GM18499 (cell line): ENCODE results near the gene C6orf47.
"Not testable (repeated sequence)": the region's sequence is repeated elsewhere in the genome, so short reads cannot be mapped to it uniquely, and the experiment has no call there.

ENCODE experiments used
- ATAC-seq: cut with Tn5 transposase; IDR thresholded peaks from one replicate; pipeline ENCODE4 v1.9.1; 2021; ENCODE audit warnings: moderate number of reproducible peaks; ENCODE audit not compliant: insufficient read depth, unreplicated experiment

C6orf47 gene

DNA sequence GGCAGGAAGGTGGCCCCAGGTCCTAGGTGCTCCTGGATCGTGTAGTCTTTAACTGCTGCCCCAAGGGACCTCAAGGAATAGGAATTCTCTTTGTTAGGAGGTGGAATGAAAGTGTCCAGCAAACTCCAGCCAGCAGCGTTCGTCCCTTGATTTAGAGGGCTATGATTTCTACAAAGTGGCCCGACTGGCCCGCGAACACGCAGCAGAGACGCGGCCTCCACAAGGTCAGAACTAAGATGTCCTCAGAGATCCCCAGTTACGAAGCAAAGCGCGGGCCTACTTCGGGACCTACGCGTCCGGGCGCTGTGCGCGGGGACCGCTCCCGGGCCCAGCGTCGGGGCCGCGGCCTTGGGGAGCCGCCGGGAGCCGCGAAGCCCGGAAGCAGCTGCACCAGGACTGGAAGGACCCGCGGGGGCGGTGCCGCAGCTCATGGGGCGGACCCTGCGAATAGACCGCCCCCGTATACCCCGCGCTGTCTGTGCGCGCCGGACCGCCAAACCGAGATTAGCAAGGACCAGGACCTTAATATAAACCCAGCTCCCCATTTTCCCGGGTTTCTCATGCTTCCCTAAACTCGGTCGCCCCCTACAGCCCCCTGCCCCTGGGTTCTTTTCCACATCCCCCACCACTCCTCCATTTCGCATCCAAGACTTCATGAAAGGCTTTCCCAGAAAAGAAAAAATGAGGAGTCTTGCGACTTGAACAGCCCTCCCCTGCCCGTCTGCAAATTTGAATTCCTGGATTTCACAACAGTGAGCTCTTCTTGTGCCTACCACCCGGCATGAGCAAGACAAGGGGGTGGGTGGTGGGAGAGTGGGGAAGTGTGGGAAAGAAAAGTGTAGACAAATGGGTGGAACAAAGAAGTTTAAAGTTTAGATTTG lies at the start of gene C6orf47:
Gene C6orf47, minus strand, starts transcription at position 398 of the 881 bp plus-strand sequence. CDS start 831 bp downstream, outside the sequence.
- no peak for ATAC-seq

DNA sequence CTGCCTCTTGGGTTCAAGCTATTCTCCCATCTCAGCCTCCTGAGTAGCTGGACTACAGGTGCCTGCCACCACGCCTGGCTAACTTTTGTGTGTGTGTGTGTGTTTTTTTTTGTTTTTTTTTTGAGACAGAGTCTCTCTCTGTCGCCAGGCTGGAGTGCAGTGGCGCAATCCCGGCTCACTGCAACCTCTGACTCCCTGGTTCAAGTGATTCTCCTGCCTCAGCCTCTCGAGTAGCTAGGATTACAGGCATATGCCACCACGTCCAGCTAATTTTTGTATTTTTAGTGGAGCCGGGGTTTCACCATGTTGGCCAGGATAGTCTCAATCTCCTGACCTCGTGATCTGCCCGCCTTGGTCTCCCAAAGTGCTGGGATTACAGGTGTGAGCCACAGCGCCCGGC lies 48.6 kb upstream of the C6orf47 start:
- not testable (repeated sequence) for ATAC-seq

DNA sequence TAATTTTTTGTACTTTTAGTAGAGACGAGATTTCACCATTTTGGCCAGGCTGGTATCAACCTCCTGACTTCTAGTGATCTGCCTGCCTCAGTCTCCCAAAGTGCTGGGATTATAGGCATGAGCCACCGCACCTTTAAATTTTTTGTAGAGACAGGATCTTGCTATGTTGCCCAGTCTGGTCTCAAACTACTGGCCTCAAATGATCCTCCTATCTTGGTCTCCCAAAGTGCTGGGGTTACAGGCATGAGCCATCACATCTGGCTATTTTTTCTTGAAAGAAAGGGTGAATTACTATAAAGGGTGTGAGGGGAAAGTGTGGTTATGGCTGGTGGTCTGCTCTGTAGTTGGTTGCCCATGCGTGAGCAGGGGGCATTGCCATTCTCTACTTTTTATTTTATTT lies 47.6 kb upstream of the C6orf47 start:
- no peak for ATAC-seq

GRCh38 chr6:31707701-31708100 lies 47.1 kb upstream of the C6orf47 start:
- ATAC-seq, result no peak

GRCh38 chr6:31706599-31706998 lies 46.0 kb upstream of the C6orf47 start, which contains the start of gene LY6G6F:
Gene LY6G6F, plus strand, starts transcription at chr6:31706866. Its CDS starts 41 bp downstream, at chr6:31706907.
- ATAC-seq, result no peak

- ATAC-seq, result no peak
Observed at GRCh38 chr6:31705931-31706330, 45.4 kb upstream of the C6orf47 start.

DNA sequence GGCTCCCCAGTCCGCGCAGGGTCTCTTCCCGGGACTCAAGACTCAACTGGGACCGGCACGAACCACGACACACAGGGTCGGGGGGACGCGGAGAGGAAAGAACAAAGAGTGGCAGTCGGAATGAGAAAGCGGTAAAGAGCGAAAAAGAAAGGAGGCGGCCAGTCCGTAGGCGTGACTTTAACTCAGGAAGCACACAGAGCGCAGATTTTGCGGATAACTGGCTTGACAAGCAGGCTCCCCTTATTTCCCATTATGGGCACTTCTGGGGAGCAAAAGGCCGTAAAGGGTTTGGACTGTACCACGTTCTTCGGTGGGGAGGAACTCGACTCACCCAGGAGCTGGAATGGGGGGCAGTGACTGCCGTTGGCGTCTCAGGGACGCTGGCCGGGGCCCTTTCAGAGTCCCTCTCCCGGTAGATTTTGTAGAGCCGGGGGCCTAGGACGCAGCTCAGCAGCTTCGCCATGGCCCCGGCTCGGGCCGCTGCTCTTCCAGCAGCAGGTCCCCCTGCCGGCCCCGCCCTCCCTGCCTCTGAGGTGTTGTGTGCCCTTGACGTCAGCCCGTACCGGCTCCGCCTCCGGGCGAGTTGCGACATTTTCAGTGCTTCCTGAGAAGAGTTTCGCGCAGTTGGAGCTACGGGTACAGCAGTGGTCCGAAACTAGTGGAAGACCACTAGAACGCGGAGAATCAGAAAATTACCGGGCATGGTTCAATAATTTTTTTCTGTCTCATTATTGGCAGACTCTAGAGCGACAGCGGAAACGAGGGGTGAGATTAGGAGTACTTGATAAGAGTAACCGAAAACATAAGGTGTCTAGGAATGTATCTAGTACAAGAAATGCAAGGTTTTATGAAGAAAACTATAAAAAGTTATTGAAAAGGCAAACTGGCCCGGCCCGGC lies 42.5 kb upstream of the C6orf47 start, which contains the start of gene ABHD16A:
Gene ABHD16A, minus strand, starts transcription at position 506 of the 898 bp plus-strand sequence. Its CDS starts 43 bp downstream, at position 463.
- no peak for ATAC-seq

- no peak for ATAC-seq
Observed at GRCh38 chr6:31702405-31702818, 41.8 kb upstream of the C6orf47 start.

- no peak for ATAC-seq
Observed at GRCh38 chr6:31701666-31702404, 41.3 kb upstream of the C6orf47 start.

- ATAC-seq, result no peak
Observed at GRCh38 chr6:31700740-31701401, 40.3 kb upstream of the C6orf47 start.

DNA sequence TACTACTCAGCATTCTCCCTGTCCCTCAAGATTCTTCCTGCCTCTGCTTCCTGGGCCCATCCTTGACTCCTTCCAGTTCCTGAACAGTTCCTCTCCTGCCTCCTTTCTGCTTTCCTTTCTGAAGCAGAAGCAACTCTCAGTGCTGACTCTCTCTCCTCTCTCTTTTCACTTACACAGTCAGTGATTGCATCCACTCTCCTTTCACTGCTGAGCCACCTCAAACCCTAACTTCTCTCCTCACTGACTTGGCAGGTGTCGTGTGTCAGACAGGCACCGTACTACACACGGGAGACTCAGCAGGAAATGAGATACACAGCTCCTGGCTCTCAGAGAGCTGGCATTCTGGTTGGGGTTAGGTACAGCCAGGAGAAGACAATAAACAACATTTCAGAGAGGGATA lies 37.0 kb upstream of the C6orf47 start:
- ATAC-seq, result no peak

GRCh38 chr6:31693535-31693934 lies 33.0 kb upstream of the C6orf47 start:
- ATAC-seq, result no peak

GRCh38 chr6:31692886-31693285 lies 32.3 kb upstream of the C6orf47 start:
- ATAC-seq, result no peak

- ATAC-seq, result no peak
Observed at GRCh38 chr6:31692353-31692752, 31.8 kb upstream of the C6orf47 start.

- no peak for ATAC-seq
Observed at GRCh38 chr6:31691564-31692108, 31.1 kb upstream of the C6orf47 start.

DNA sequence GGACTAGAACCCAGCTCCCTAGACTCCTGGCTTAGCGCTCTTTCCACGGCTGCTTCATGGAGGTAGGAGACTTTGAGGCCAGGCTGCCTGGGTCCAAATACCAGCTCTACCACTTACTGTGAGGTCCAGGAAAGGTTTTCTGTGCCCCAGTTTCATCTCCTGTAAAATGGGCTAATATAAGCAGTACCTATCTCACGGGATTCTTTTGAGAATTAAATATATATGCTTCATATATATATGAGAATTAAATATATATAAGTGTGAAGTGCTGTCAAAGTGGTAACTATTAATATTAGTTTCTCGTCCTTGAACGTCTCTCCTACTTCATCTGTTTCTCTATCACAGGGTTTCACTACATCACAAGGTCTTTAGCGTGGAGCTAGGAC lies 30.5 kb upstream of the C6orf47 start:
- ATAC-seq, result no peak

GRCh38 chr6:31690231-31691077 lies 29.9 kb upstream of the C6orf47 start:
- ATAC-seq, result no peak
